Peyer's patch (tissue), 4 donors: Measurements from ENCODE around the gene PCSK1.

Experiments
- CTCF ChIP-seq, 6 experiments: fragments of 450-650 bp in 4 of 6; fragments of 200-600 bp in 2 of 6; sonication (generic) in 1 of 6; IDR thresholded peaks; one replicate each; pipeline ENCODE4 v1.5.1; 2017 to 2019; ENCODE audit warnings: antibody characterized with exemption in 6 of 6, mild to moderate bottlenecking in 3 of 6, moderate library complexity in 1 of 6
- POLR2A ChIP-seq, 2 donors: fragments of 450-650 bp; IDR thresholded peaks; one replicate each; pipeline ENCODE4 v1.5.1; 2017; ENCODE audit warnings: antibody characterized with exemption in 2 of 2, mild to moderate bottlenecking in 2 of 2, moderate library complexity in 2 of 2

GRCh38 chr5:96434201-96434645, 1.2 kb upstream of the PCSK1 start:
- TF ChIP-seq CTCF (IDR thresholded peaks at IDR 0.05) (no peak), POLR2A (IDR thresholded peaks at IDR 0.05) (no peak)
